OCI-LY1 (cell line): ENCODE data around the gene IGFN1.

Source experiments
- EZH2 ChIP-seq: fragments of 200-600 bp; sonication (generic), shearing (Covaris generic); IDR thresholded peaks from 2 replicates; pipeline ENCODE4 v1.8.0; 2017; ENCODE audit warnings: borderline replicate concordance, mixed run types, mild to moderate bottlenecking, antibody characterized with exemption, low read length, moderate library complexity, mixed read lengths
- TF ChIP-seq, protein P1 (sequence below): fragments of 200-600 bp; sonication (generic), shearing (Covaris generic); IDR thresholded peaks from 2 replicates; pipeline ENCODE4 v1.5.1; 2017; ENCODE audit warnings: mild to moderate bottlenecking, antibody characterized with exemption, low read length, moderate library complexity, mixed read lengths

DNA sequence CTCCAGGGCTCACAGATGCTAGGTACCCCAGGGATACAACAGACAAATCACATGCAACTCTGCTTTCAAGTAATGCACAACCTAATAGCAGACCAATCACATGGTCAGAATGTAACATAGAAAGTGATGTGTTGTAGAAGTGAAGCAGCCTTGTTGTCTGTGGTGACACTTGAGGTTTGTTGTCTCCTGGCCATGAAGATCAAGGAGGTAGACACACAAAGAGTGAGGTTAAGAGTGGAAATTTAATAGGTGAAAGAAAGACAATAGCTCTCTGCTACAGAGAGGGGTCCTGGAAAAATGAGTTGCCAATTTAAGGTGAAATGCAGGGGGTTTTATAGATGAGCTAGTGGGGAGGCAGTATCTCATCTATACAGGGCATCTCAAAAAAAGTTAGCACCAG lies 33.8 kb upstream of the IGFN1 start:
- TF ChIP-seq, protein P1, sequence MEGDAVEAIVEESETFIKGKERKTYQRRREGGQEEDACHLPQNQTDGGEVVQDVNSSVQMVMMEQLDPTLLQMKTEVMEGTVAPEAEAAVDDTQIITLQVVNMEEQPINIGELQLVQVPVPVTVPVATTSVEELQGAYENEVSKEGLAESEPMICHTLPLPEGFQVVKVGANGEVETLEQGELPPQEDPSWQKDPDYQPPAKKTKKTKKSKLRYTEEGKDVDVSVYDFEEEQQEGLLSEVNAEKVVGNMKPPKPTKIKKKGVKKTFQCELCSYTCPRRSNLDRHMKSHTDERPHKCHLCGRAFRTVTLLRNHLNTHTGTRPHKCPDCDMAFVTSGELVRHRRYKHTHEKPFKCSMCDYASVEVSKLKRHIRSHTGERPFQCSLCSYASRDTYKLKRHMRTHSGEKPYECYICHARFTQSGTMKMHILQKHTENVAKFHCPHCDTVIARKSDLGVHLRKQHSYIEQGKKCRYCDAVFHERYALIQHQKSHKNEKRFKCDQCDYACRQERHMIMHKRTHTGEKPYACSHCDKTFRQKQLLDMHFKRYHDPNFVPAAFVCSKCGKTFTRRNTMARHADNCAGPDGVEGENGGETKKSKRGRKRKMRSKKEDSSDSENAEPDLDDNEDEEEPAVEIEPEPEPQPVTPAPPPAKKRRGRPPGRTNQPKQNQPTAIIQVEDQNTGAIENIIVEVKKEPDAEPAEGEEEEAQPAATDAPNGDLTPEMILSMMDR: no peak
- TF ChIP-seq EZH2: no peak
